ENCODE measurements around the gene SH3BP2. TPM values are rescaled to one million over a fixed set of nuclear protein-coding genes. Genes with fewer than 3 reads are reported as not detected.
A peak's percentile ranks its signal among the peaks of the same experiment; 100 is the strongest.

SH3BP2 gene
- total RNA-seq, 1 donor from 2014 or later = 79.0 TPM

DNA sequence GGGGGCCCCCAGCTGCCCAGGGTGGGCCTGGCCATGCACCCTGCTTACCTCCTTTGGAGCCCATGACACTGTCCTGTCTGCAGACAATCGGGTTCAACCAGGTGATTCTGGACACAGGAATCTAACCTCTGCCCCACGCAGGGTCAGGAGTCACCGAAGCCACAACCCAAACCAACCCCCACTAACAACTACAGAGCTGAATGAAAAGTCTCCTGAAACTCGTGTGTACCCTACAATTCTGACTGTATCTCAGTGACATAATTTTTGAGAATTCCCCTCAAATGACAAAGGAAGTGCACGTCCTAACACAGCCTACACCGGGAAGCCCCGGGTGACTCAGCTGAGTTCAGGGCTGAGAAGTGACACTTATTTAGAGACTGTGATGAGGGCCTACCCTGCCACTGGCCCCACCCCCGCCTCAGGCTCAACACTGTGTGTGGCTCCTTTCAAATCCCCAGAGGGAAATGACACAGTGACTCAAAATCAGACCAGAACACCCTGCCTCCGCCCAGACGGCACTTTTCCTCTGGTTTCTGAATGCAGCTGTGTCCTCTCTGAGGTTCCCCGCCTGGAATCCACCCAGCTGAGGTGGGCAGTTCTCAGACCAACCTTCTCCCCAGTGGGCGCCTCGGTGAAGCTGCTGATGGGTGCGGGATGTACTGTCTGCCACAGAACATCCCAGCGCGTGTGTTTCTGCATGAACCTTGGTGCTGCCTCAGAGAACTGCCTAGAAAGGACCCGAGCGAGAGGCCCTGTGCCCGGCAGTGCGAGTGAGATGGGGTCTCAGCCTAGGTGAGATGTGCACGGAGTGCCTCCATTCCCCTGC lies 46.7 kb upstream of the SH3BP2 start:
- no peak for DNase-seq (ENCODE audit: low spot score in 2 of 2, unreplicated experiment in 2 of 2)
- Mint-ChIP-seq H3K27ac (peak overlapping the region; percentile 12), H3K4me3 (no peak overlapping the region), H3K9me3 (no peaks in the 10 kb centered on the region), H3K36me3 (peaks cover 19% of the 10 kb centered on the region), H3K4me1 (peaks cover 2% of the 10 kb centered on the region), H3K27me3 (ENCODE audit: low read depth) (no peaks in the 10 kb centered on the region)
- TF ChIP-seq, protein P1, sequence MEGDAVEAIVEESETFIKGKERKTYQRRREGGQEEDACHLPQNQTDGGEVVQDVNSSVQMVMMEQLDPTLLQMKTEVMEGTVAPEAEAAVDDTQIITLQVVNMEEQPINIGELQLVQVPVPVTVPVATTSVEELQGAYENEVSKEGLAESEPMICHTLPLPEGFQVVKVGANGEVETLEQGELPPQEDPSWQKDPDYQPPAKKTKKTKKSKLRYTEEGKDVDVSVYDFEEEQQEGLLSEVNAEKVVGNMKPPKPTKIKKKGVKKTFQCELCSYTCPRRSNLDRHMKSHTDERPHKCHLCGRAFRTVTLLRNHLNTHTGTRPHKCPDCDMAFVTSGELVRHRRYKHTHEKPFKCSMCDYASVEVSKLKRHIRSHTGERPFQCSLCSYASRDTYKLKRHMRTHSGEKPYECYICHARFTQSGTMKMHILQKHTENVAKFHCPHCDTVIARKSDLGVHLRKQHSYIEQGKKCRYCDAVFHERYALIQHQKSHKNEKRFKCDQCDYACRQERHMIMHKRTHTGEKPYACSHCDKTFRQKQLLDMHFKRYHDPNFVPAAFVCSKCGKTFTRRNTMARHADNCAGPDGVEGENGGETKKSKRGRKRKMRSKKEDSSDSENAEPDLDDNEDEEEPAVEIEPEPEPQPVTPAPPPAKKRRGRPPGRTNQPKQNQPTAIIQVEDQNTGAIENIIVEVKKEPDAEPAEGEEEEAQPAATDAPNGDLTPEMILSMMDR (IDR thresholded peaks at IDR 0.05; ENCODE audit: unreplicated experiment) = no peak

DNA sequence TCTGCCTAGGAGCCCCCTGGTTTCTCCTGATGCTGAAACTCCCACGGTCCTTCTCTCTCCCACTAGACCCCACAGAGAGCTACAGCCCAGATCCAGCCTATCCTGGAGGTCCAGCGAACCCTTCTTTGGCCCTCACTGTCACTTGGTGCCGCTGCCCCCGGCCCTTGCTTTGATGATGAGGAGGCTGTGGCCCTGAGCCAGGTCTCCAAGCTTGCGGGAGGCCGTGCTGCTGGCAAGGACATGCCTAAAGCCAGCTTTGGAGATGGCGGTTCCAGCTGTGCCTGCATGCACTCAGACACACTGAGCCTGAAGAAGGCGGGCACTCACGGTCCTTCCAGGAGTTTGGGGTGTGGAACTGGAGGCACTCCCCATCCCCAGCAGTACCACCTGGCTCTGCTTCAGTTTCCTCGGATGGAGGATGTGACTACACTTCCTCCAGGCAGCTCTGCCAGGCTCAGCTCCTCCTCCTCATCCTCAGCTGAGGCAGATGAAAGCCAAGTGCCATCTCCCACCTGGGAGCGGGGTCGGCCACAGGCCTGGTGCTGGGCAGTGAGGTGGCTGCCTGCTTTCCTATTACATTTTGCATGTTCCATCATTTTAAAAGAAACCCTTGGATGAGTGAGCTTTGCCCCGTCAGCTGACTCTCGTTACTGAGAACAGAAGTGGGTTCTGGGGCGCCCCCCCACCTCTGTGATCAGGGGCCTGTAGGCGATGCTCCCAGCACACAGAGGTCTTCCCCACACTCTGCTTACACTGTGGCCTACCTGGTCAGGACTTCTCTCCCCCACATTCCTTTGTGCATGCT lies 45.8 kb upstream of the SH3BP2 start:
- no peak for DNase-seq (ENCODE audit: low spot score in 2 of 2, unreplicated experiment in 2 of 2)
- TF ChIP-seq, protein P1 (IDR thresholded peaks at IDR 0.05; ENCODE audit: unreplicated experiment) = no peak
- H3K4me3 Mint-ChIP-seq = no peak overlapping the region
- H3K4me1 Mint-ChIP-seq = peaks cover 2% of the 10 kb centered on the region
- peaks cover 19% of the 10 kb centered on the region for H3K36me3 Mint-ChIP-seq
- no peaks in the 10 kb centered on the region for H3K9me3 Mint-ChIP-seq
- H3K27me3 Mint-ChIP-seq (ENCODE audit: low read depth) = no peaks in the 10 kb centered on the region
- peak overlapping the region; percentile 21 for H3K27ac Mint-ChIP-seq

DNA sequence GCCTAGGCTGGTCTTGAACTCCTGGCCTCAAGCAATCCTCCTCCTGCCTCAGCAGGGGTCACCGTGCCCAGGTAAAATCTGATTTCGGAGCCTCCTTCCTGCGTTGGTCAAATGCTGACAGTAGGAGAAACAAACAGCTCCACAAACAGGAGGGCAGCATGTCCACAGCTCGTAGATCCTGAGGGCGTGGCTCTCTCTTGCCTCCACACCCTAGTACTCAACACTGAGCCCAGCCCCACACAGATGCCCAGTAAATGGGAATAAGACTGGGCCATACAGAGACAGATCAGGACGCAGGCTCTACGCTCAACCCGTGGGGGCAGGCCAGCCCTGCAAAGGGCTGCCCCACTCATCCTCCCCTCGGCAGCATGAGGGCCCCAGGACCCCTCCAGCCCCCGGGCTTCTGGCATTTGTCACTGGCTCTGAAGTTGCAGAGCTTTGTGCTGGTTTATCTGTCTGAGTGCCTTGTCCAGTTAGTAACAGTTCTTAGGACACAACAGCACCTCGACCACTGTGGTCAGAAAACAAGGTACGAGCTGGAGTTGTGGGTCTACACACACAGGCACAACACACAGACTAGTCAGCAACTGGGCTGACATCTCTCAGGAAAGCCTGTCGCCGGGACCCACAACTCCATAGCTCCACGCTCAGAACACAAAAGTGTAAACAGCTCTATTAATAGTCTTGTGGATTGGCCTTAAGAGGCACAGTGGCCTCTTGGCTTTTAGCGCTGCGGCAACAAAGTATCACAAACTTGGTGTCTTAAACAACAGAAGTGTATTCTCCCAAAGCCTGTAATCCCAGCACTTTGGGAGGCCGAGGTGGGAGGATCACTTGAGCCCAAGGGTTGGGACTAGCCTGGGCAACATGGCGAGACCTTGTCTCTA lies 41.9 kb upstream of the SH3BP2 start:
- Mint-ChIP-seq H3K36me3 (peaks cover 10% of the 10 kb centered on the region), H3K9me3 (no peaks in the 10 kb centered on the region), H3K27ac (no peak overlapping the region), H3K4me3 (no peak overlapping the region), H3K4me1 (peaks cover 7% of the 10 kb centered on the region), H3K27me3 (ENCODE audit: low read depth) (no peaks in the 10 kb centered on the region)
- TF ChIP-seq, protein P1 (IDR thresholded peaks at IDR 0.05; ENCODE audit: unreplicated experiment) = no peak
- DNase-seq (ENCODE audit: low spot score in 2 of 2, unreplicated experiment in 2 of 2) = no peak

DNA sequence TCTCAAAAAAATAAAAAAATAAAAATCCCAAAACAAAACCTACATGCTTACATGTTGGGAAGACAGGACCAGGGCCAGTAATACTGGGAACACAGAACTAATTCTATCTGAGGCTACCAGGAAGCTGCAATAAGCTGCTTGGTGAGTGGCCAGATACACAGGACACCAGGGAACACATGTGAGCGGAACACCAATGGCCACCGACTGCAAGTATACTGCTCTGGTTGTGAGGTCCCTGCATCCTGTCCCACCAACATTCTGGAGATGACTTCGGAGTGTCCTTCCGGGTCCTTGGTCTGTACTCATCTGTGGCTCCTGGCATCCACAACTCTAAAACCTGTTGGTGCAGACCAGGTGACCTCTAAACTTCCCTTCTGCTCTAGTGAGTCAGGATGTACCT lies 39.4 kb upstream of the SH3BP2 start:
- no peaks in the 10 kb centered on the region for H3K36me3 Mint-ChIP-seq
- H3K4me1 Mint-ChIP-seq = peaks cover 7% of the 10 kb centered on the region
- no peaks in the 10 kb centered on the region for H3K27me3 Mint-ChIP-seq (ENCODE audit: low read depth)
- no peaks in the 10 kb centered on the region for H3K9me3 Mint-ChIP-seq
- DNase-seq (ENCODE audit: low spot score in 2 of 2, unreplicated experiment in 2 of 2) = no peak
- no peak overlapping the region for H3K27ac Mint-ChIP-seq
- TF ChIP-seq, protein P1 (IDR thresholded peaks at IDR 0.05; ENCODE audit: unreplicated experiment) = no peak
- H3K4me3 Mint-ChIP-seq = no peak overlapping the region

Measured in mesothelial cell of epicardium (in vitro differentiated cells).